Subcutaneous adipose tissue (tissue), 4 donors: ENCODE results near the gene SLC23A3. TPM values are rescaled to one million over a fixed set of nuclear protein-coding genes. Genes with fewer than 3 reads are reported as not detected.

Experiments used
- CTCF ChIP-seq: fragments of 450-650 bp; IDR thresholded peaks from one replicate; pipeline ENCODE4 v1.5.1; 2016; ENCODE audit warnings: low read depth, mild to moderate bottlenecking, control low read depth, antibody characterized with exemption, moderate library complexity
- total RNA-seq, 4 donors: library from RNA; depleted of rRNA; stranded (reverse); fragments of >200 nt; gene quantifications; one replicate each; pipeline ENCODE4 v1.1.0, GENCODE V29; 2016

Gene SLC23A3
- total RNA-seq, 4 donors from 2014 or later, result 0.38 to 0.82 (median 0.67) TPM

GRCh38 chr2:219126555-219126954 is 43.3 kb downstream of the SLC23A3 start:
- TF ChIP-seq CTCF, result no peak

- no peak for TF ChIP-seq CTCF
Measured at GRCh38 chr2:219125886-219126270, 44.0 kb downstream of the SLC23A3 start.

GRCh38 chr2:219125225-219125885 is 44.5 kb downstream of the SLC23A3 start:
- TF ChIP-seq CTCF, result no peak

- no peak for TF ChIP-seq CTCF
Measured at GRCh38 chr2:219124381-219125110, 45.3 kb downstream of the SLC23A3 start.

GRCh38 chr2:219123356-219124135 is 46.3 kb downstream of the SLC23A3 start:
- TF ChIP-seq CTCF, result no peak

GRCh38 chr2:219122202-219122980 is 47.4 kb downstream of the SLC23A3 start:
- no peak for TF ChIP-seq CTCF
